GM12801 (cell line): ENCODE measurements around the gene PKD2.

Source experiments
- CTCF ChIP-seq: IDR thresholded peaks from one replicate; pipeline ENCODE4 v1.5.1; 2011; ENCODE audit warnings: control low read depth; ENCODE audit not compliant: insufficient read length; ENCODE audit errors: extremely low read depth

Gene PKD2

GRCh38 chr4:88008122-88008742, 797 bp downstream of the PKD2 start:
- no peak for TF ChIP-seq CTCF

GRCh38 chr4:88008743-88009171, 1.3 kb downstream of the PKD2 start:
- TF ChIP-seq CTCF = no peak

- no peak for TF ChIP-seq CTCF
These were observed 2.4 kb downstream of the PKD2 start for GRCh38 chr4:88009871-88010270.

- no peak for TF ChIP-seq CTCF
These were observed 3.5 kb downstream of the PKD2 start for GRCh38 chr4:88010966-88011365.

- no peak for TF ChIP-seq CTCF
These were observed 5.2 kb downstream of the PKD2 start for GRCh38 chr4:88012647-88013046.

GRCh38 chr4:88014386-88014905, 7.0 kb downstream of the PKD2 start:
- no peak for TF ChIP-seq CTCF

- no peak for TF ChIP-seq CTCF
These were observed 8.3 kb downstream of the PKD2 start for GRCh38 chr4:88015659-88016295.
